Calu3 (cell line): Measurements from ENCODE around the gene SLCO2A1. TPM values are rescaled to one million over a fixed set of nuclear protein-coding genes. Genes with fewer than 3 reads are reported as not detected.

Source experiments
- BruUV-seq: library from RNA; stranded (reverse); fragments of 400-500 nt; replicated peaks from 2 replicates; lab custom pipeline; 2021; lab: Mats Ljungman, UMichigan
- CTCF ChIA-PET: fragments of 300-600 bp; sonication (Branson Sonifier 250); formaldehyde crosslinking; loops from one replicate; lab custom pipeline; 2022; ENCODE audit warnings: antibody characterized with exemption; lab: Charles Lee
- DNase-seq: peaks from one replicate; pipeline ENCODE4 v3.0.0; 2022
- H3K27ac Mint-ChIP-seq: one replicate; pipeline ENCODE4 v1.8.0; 2022; ENCODE audit warnings: mixed read lengths; ENCODE audit not compliant: unreplicated experiment
- H3K27me3 Mint-ChIP-seq: one replicate; pipeline ENCODE4 v1.8.0; 2022; ENCODE audit warnings: mixed read lengths; ENCODE audit not compliant: unreplicated experiment
- H3K36me3 Mint-ChIP-seq: one replicate; pipeline ENCODE4 v1.8.0; 2022; ENCODE audit warnings: mild to moderate bottlenecking, moderate library complexity, mixed read lengths; ENCODE audit not compliant: insufficient read depth, unreplicated experiment
- H3K4me1 Mint-ChIP-seq: one replicate; pipeline ENCODE4 v1.8.0; 2022; ENCODE audit warnings: mild to moderate bottlenecking, low read depth, mixed read lengths; ENCODE audit not compliant: unreplicated experiment
- H3K4me3 Mint-ChIP-seq: one replicate; pipeline ENCODE4 v1.8.0; 2022; ENCODE audit warnings: mild to moderate bottlenecking, low read depth, moderate library complexity, mixed read lengths; ENCODE audit not compliant: unreplicated experiment
- H3K9me3 Mint-ChIP-seq: one replicate; pipeline ENCODE4 v1.8.0; 2022; ENCODE audit warnings: low read depth, mixed read lengths; ENCODE audit not compliant: unreplicated experiment
- intact Hi-C: fragments of 100-400 bp; cut with micrococcal nuclease; formaldehyde crosslinking; loops from one replicate; pipeline ENCODE4 v1.10.0; 2022; ENCODE audit not compliant: unreplicated experiment
- total RNA-seq: library from RNA; stranded (reverse); gene quantifications from 2 replicates; pipeline ENCODE4 v1.2.3, GENCODE V29; 2022
- TF ChIP-seq, protein P1 (sequence below): fragments of 200-600 bp; IDR thresholded peaks from one replicate; pipeline ENCODE4 v1.8.0; 2022; ENCODE audit warnings: antibody characterized with exemption; ENCODE audit not compliant: unreplicated experiment

Gene SLCO2A1
- total RNA-seq, 1 experiment from 2014 or later, result not detected

DNA sequence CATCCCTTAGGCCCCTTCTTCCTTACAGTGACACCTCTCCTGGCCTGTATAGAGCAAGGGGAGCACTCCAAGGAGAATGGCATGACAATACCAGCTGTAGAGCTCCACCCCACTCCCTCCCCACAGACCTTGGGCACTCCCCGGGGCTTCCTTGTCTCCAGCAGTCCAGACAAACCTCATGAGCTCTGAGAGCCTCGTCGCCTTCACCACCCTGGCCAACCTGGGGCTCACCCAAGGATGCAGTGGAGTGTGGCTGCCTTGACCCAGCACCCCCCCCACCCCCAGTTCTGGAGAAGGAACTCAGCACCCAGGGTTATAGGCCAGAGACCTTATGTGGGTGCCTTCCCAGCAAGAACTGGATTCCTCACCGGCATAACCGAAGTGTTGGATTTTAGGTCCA is 7.4 kb upstream of the SLCO2A1 start:
- H3K9me3 Mint-ChIP-seq, result peaks cover 2% of the 10 kb centered on the region
- TF ChIP-seq, protein P1, sequence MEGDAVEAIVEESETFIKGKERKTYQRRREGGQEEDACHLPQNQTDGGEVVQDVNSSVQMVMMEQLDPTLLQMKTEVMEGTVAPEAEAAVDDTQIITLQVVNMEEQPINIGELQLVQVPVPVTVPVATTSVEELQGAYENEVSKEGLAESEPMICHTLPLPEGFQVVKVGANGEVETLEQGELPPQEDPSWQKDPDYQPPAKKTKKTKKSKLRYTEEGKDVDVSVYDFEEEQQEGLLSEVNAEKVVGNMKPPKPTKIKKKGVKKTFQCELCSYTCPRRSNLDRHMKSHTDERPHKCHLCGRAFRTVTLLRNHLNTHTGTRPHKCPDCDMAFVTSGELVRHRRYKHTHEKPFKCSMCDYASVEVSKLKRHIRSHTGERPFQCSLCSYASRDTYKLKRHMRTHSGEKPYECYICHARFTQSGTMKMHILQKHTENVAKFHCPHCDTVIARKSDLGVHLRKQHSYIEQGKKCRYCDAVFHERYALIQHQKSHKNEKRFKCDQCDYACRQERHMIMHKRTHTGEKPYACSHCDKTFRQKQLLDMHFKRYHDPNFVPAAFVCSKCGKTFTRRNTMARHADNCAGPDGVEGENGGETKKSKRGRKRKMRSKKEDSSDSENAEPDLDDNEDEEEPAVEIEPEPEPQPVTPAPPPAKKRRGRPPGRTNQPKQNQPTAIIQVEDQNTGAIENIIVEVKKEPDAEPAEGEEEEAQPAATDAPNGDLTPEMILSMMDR, result no peak
- intact Hi-C loops, result no loop called here
- no peak overlapping the region for H3K4me3 Mint-ChIP-seq
- no peak for DNase-seq
- CTCF ChIA-PET, result interaction anchor here (0.7 kb wide), 1 partner anchor 9 kb away, joined by 3 read pairs; no protein-coding TSS in a partner anchor
- H3K27me3 Mint-ChIP-seq, result peaks cover 28% of the 10 kb centered on the region
- no peaks in the 10 kb centered on the region for H3K36me3 Mint-ChIP-seq
- H3K27ac Mint-ChIP-seq, result no peak overlapping the region
- no peaks in the 10 kb centered on the region for H3K4me1 Mint-ChIP-seq
- BruUV-seq, result no TSS peak

DNA sequence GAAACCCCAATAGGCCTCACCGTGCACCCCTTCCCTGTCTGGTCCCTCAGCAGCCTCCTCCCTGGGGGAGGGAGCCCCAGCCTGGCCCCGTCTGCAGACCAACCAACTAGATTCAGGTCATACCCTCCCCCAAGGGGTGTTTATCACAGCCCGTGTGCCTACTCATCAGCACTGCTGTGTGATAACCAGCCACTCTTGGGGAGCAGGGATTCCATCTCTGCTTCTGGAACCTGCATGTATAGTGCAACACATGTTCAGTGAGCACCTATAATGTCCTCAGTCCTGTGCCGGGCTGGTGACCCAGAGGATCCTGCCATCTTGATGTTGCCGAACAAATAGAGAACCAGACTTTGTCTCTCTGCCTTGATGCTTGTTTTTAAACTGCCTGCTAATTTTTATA is 6.6 kb upstream of the SLCO2A1 start:
- intact Hi-C loops, result no loop called here
- no peaks in the 10 kb centered on the region for H3K4me1 Mint-ChIP-seq
- H3K9me3 Mint-ChIP-seq, result no peaks in the 10 kb centered on the region
- CTCF ChIA-PET, result no interaction called here
- H3K27ac Mint-ChIP-seq, result no peak overlapping the region
- H3K4me3 Mint-ChIP-seq, result no peak overlapping the region
- TF ChIP-seq, protein P1, result no peak
- peaks cover 37% of the 10 kb centered on the region for H3K27me3 Mint-ChIP-seq
- BruUV-seq, result no TSS peak
- H3K36me3 Mint-ChIP-seq, result no peaks in the 10 kb centered on the region
- DNase-seq, result no peak

DNA sequence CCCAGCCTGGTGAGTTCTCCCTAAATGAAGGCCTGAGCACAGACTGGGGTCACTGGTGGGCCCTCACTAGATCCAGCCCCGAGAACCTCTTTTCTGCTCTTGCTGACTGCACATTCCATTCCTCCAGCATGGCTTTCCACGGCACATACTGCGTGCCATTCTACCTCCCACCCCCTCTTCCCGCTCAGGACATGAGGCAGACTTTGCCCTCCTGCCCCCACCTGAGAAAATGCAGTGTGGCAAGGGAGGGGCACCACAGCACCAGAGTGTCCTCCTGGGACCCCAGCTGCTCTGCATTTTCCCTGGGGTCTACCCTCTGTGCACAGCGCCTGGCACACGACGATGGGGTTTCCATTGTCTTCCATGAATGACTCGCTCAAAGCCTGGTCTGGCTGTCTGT is 6.1 kb upstream of the SLCO2A1 start:
- BruUV-seq, result no TSS peak
- Mint-ChIP-seq H3K27ac (no peak overlapping the region), H3K27me3 (peaks cover 42% of the 10 kb centered on the region), H3K9me3 (no peaks in the 10 kb centered on the region), H3K4me3 (no peak overlapping the region), H3K36me3 (no peaks in the 10 kb centered on the region), H3K4me1 (no peaks in the 10 kb centered on the region)
- CTCF ChIA-PET, result interaction anchor here (0.7 kb wide), 1 partner anchor 78 kb away, joined by 7 read pairs; no protein-coding TSS in a partner anchor
- intact Hi-C loops, result no loop called here
- no peak for DNase-seq
- TF ChIP-seq, protein P1, result no peak

DNA sequence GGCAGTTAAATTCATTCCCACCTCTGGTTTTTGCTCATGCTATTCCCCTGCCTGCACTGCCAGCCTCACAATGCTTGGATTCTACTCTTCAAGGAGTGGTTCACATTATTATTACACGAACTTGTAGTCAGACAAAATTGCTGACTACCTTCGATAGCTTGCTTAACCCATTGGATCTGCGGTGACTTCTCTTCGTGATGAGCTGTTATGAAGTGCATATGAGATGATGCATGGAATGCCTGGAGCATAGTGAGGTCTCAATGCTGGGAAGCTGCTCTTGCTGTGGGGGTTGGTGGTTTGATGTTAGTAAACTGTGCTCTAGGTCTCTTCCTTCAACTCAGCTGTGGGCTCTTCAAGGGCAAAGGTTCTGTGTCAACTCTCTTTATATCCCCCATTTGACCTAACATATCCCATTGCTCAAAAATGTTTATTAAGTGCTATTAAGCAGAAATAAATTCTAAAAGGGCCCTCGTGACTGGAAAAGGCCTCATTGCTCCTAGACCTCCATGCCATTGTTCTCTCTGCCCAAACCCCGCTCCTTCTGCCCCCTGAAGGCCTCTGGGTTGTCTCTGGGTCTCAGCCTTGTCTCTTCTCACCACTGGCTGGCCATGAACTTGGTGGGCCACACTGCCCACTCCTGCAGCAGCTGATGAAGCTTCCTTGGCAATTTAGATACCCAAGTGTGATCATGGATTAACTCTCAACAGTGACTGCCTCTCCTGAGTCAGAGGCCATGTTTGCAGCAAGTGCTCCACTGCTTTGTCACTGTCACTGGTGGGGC is 4.5 kb upstream of the SLCO2A1 start:
- no peaks in the 10 kb centered on the region for H3K9me3 Mint-ChIP-seq
- peaks cover 58% of the 10 kb centered on the region for H3K27me3 Mint-ChIP-seq
- CTCF ChIA-PET, result interaction anchor here (0.7 to 0.9 kb wide), 2 partner anchors 32 to 307 kb away, joined by 3 read pairs; no protein-coding TSS in a partner anchor
- no peak overlapping the region for H3K4me3 Mint-ChIP-seq
- H3K36me3 Mint-ChIP-seq, result no peaks in the 10 kb centered on the region
- no peak for DNase-seq
- TF ChIP-seq, protein P1, result no peak
- H3K27ac Mint-ChIP-seq, result no peak overlapping the region
- BruUV-seq, result no TSS peak
- intact Hi-C loops, result no loop called here
- peaks cover 3% of the 10 kb centered on the region for H3K4me1 Mint-ChIP-seq
